Astrocyte (in vitro differentiated cells and primary cell): ENCODE measurements around the gene DCDC2B.

Experiments used
- CTCF ChIP-seq: IDR thresholded peaks from 2 replicates; pipeline ENCODE4 v1.5.1; 2011; ENCODE audit warnings: low read depth, mild to moderate bottlenecking, inconsistent platforms, low read length, moderate library complexity; ENCODE audit not compliant: insufficient read depth
- EZH2 ChIP-seq: IDR thresholded peaks from 2 replicates; pipeline ENCODE4 v1.6.1; 2012; ENCODE audit warnings: mild to moderate bottlenecking, low read length, inconsistent platforms; ENCODE audit not compliant: insufficient read depth

- TF ChIP-seq CTCF (peak; percentile 75), EZH2 (no peak)
Observed at GRCh38 chr1:32215629-32216480, 7.0 kb downstream of the DCDC2B start.
